HepG2 (cell line): ENCODE measurements around the gene TLCD3B. TPM values are rescaled to one million over a fixed set of nuclear protein-coding genes. Genes with fewer than 3 reads are reported as not detected.

Source experiments
- AGO2 ChIP-seq: fragments of 200-400 bp; formaldehyde crosslinking; optimal IDR thresholded peaks from 2 replicates; pipeline ENCODE3; 2017; ENCODE audit warnings: mild to moderate bottlenecking, low read depth, low read length, moderate library complexity
- BRF2 ChIP-seq: sonication (generic); formaldehyde crosslinking; IDR thresholded peaks from 2 replicates; pipeline ENCODE4 v1.8.1; 2022; ENCODE audit warnings: mild to moderate bottlenecking, missing genetic modification reagents
- CREBL2 ChIP-seq: sonication (generic); formaldehyde crosslinking; IDR thresholded peaks from 2 replicates; pipeline ENCODE4 v1.8.1; 2023; ENCODE audit warnings: missing genetic modification reagents, mild to moderate bottlenecking, borderline replicate concordance
- FOXA1 ChIP-seq, 2 experiments: fragments of 450-650 bp in 1 of 2; sonication (generic) in 1 of 2; formaldehyde crosslinking in 1 of 2; IDR thresholded peaks; 2 replicates each; pipeline versions ENCODE4 v1.4.0 to v1.6.1; 2016 to 2020; ENCODE audit warnings: missing genetic modification reagents in 1 of 2
- KAT2B ChIP-seq: fragments of 150-350 bp; IDR thresholded peaks from 2 replicates; pipeline ENCODE4 v1.6.1; 2014; ENCODE audit warnings: low read depth, low read length, borderline replicate concordance
- KLF11 ChIP-seq: IDR thresholded peaks from 2 replicates; pipeline ENCODE4 v1.6.1; 2016; ENCODE audit warnings: missing compliant biosample characterization
- MED8 ChIP-seq: sonication (generic); formaldehyde crosslinking; IDR thresholded peaks from 2 replicates; pipeline ENCODE4 v1.8.1; 2023; ENCODE audit warnings: mild to moderate bottlenecking, missing genetic modification reagents; ENCODE audit not compliant: insufficient replicate concordance
- MTA1 ChIP-seq: sonication (generic); formaldehyde crosslinking; IDR thresholded peaks from 2 replicates; pipeline ENCODE4 v1.4.0; 2020; ENCODE audit warnings: missing genetic modification reagents, mild to moderate bottlenecking, borderline replicate concordance
- NFKB2 ChIP-seq: sonication (generic); formaldehyde crosslinking; IDR thresholded peaks from 2 replicates; pipeline ENCODE4 v1.4.0; 2020; ENCODE audit warnings: missing genetic modification reagents, borderline replicate concordance
- PAF1 ChIP-seq: IDR thresholded peaks from 2 replicates; pipeline ENCODE4 v1.6.1; 2016; ENCODE audit warnings: missing genetic modification reagents, missing compliant biosample characterization
- RARG ChIP-seq: sonication (generic); formaldehyde crosslinking; IDR thresholded peaks from 2 replicates; pipeline ENCODE4 v1.4.0; 2020; ENCODE audit warnings: low read depth, mild to moderate bottlenecking, missing genetic modification reagents
- RXRA ChIP-seq: sonication (generic); formaldehyde crosslinking; IDR thresholded peaks from 2 replicates; pipeline ENCODE4 v1.5.1; 2020; ENCODE audit warnings: missing genetic modification reagents
- SNRNP70 ChIP-seq: fragments of 200-400 bp; formaldehyde crosslinking; IDR thresholded peaks from 2 replicates; pipeline ENCODE4 v1.6.1; 2017; ENCODE audit warnings: mild to moderate bottlenecking, low read depth, low read length, moderate library complexity
- ZFP82 ChIP-seq: sonication (generic); formaldehyde crosslinking; IDR thresholded peaks from 2 replicates; pipeline ENCODE4 v1.5.1; 2020; ENCODE audit warnings: mild to moderate bottlenecking, missing genetic modification reagents, borderline replicate concordance
- ZFYVE20 ChIP-seq: sonication (generic); formaldehyde crosslinking; IDR thresholded peaks from 2 replicates; pipeline ENCODE4 v1.8.0; 2023; ENCODE audit warnings: low read depth, mild to moderate bottlenecking, moderate library complexity, missing genetic modification reagents, borderline replicate concordance
- ZNF737 ChIP-seq: sonication (generic); formaldehyde crosslinking; IDR thresholded peaks from 2 replicates; pipeline ENCODE4 v1.5.0; 2020; ENCODE audit warnings: missing genetic modification reagents, mild to moderate bottlenecking, borderline replicate concordance
- ZSCAN9 ChIP-seq: IDR thresholded peaks from 2 replicates; pipeline ENCODE4 v1.6.1; 2016; ENCODE audit warnings: borderline replicate concordance
- polyA plus RNA-seq, 8 experiments: library from polyadenylated mRNA; depleted of rRNA in 3 of 8; stranded (reverse) in 7 of 8; unstranded in 1 of 8; fragments of >200 nt; fragmentation: Illumina TruSeq in 4 of 8; extraction: Trizol in 4 of 8; gene quantifications; 2 replicates each; pipeline versions ENCODE4 v1.2.1 to v1.2.3, GENCODE V29; 2011 to 2016; ENCODE audit warnings: low read depth in 4 of 8, missing spikeins in 1 of 8, mixed read lengths in 1 of 8; ENCODE audit not compliant: insufficient read depth in 1 of 8
- total RNA-seq, 5 experiments: library from RNA; depleted of rRNA; stranded (reverse); fragments of >200 nt; fragmentation: Illumina TruSeq; extraction: Trizol; gene quantifications; 2 replicates each; pipeline ENCODE4 v1.2.3, GENCODE V29; 2016; ENCODE audit warnings: low read depth in 1 of 5
- TF ChIP-seq, protein P1 (sequence below): sonication (generic); formaldehyde crosslinking; IDR thresholded peaks from 2 replicates; pipeline ENCODE4 v1.4.0; 2020; ENCODE audit warnings: missing genetic modification reagents
- TF ChIP-seq, protein P2 (sequence below): sonication (generic); formaldehyde crosslinking; conservative IDR thresholded peaks from 2 replicates; pipeline ENCODE4 v1.4.0; 2020; ENCODE audit warnings: mild to moderate bottlenecking, missing genetic modification reagents, moderate library complexity

TLCD3B gene
- total and polyA plus RNA-seq, 2 of the 13 experiments (the other 11 are each of a cell fraction or from before 2014, with no cell fraction given): not detected

DNA sequence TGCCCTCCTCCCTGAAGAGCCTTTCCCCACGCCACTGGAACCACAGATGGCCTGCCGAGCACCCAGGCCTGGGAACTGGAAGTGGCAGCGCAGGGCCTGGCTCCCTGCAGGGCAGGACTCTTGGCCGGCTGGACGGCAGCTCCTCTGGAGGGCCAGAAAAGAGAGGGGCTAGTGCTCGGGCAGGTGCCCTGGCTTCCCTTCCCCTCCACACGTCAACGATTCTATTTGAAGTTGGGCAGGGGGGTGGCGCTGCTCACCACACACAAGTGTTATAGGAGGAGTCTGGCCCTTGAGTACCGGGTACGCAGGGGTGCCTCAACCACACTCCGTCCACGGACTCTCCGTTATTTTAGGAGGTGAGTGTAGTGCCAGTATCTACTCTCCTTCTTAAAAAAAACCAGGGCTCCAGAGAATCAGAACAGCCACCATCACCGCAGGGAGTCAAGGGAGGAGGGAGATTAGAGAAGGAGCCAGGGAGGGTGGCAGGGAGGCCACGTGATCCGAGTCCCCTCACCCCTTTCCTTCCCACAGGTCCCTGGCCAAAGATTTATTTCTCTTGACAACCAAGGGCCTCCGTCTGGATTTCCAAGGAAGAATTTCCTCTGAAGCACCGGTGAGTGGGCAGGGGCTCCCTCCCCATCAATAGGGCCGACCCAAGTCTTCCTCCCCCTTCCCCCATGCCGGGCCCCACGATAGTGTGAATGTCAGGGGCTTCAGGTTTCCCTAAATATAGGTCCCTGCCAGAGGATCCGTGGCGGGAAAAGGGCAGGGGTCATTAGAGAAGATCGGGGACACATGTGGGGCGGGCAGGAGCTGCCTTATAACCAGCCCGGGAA, 33.0 kb upstream of the TLCD3B start (continued):
- TF ChIP-seq, protein P1, sequence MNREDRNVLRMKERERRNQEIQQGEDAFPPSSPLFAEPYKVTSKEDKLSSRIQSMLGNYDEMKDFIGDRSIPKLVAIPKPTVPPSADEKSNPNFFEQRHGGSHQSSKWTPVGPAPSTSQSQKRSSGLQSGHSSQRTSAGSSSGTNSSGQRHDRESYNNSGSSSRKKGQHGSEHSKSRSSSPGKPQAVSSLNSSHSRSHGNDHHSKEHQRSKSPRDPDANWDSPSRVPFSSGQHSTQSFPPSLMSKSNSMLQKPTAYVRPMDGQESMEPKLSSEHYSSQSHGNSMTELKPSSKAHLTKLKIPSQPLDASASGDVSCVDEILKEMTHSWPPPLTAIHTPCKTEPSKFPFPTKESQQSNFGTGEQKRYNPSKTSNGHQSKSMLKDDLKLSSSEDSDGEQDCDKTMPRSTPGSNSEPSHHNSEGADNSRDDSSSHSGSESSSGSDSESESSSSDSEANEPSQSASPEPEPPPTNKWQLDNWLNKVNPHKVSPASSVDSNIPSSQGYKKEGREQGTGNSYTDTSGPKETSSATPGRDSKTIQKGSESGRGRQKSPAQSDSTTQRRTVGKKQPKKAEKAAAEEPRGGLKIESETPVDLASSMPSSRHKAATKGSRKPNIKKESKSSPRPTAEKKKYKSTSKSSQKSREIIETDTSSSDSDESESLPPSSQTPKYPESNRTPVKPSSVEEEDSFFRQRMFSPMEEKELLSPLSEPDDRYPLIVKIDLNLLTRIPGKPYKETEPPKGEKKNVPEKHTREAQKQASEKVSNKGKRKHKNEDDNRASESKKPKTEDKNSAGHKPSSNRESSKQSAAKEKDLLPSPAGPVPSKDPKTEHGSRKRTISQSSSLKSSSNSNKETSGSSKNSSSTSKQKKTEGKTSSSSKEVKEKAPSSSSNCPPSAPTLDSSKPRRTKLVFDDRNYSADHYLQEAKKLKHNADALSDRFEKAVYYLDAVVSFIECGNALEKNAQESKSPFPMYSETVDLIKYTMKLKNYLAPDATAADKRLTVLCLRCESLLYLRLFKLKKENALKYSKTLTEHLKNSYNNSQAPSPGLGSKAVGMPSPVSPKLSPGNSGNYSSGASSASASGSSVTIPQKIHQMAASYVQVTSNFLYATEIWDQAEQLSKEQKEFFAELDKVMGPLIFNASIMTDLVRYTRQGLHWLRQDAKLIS (CRISPR knock-in tag): 0 out of 2 replicates have a peak, but pooled peaks have one; percentile 42
- no peak for TF ChIP-seq SNRNP70
- TF ChIP-seq CREBL2 (CRISPR knock-in tag): no peak
- TF ChIP-seq BRF2 (CRISPR knock-in tag): no peak
- no peak for TF ChIP-seq KAT2B
- TF ChIP-seq, protein P2, sequence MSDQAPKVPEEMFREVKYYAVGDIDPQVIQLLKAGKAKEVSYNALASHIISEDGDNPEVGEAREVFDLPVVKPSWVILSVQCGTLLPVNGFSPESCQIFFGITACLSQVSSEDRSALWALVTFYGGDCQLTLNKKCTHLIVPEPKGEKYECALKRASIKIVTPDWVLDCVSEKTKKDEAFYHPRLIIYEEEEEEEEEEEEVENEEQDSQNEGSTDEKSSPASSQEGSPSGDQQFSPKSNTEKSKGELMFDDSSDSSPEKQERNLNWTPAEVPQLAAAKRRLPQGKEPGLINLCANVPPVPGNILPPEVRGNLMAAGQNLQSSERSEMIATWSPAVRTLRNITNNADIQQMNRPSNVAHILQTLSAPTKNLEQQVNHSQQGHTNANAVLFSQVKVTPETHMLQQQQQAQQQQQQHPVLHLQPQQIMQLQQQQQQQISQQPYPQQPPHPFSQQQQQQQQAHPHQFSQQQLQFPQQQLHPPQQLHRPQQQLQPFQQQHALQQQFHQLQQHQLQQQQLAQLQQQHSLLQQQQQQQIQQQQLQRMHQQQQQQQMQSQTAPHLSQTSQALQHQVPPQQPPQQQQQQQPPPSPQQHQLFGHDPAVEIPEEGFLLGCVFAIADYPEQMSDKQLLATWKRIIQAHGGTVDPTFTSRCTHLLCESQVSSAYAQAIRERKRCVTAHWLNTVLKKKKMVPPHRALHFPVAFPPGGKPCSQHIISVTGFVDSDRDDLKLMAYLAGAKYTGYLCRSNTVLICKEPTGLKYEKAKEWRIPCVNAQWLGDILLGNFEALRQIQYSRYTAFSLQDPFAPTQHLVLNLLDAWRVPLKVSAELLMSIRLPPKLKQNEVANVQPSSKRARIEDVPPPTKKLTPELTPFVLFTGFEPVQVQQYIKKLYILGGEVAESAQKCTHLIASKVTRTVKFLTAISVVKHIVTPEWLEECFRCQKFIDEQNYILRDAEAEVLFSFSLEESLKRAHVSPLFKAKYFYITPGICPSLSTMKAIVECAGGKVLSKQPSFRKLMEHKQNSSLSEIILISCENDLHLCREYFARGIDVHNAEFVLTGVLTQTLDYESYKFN (CRISPR knock-in tag): 0 out of 2 replicates have a peak, but pooled peaks have one; percentile 23
- peak; percentile 76; the same call in 1 of the 2 replicates for TF ChIP-seq NFKB2 (CRISPR knock-in tag)
- peak; percentile 89; the same call in 1 of the 2 replicates for TF ChIP-seq ZFP82 (CRISPR knock-in tag)
- peak; percentile 71 for TF ChIP-seq ZSCAN9 (CRISPR knock-in tag)
- peak; percentile 78; the same call in 1 of the 2 replicates for TF ChIP-seq MTA1 (CRISPR knock-in tag)
- TF ChIP-seq MED8 (CRISPR knock-in tag): peak; percentile 31
- TF ChIP-seq KLF11 (CRISPR knock-in tag): 0 out of 2 replicates have a peak, but pooled peaks have one; percentile 43
- TF ChIP-seq PAF1: 0 out of 2 replicates have a peak, but pooled peaks have one; percentile 68
- TF ChIP-seq ZNF737: no peak
- peak; percentile 26; the same call in 1 of the 2 replicates for TF ChIP-seq RARG (CRISPR knock-in tag)
- peak; percentile 84; the same call in 1 of the 2 replicates for TF ChIP-seq ZFYVE20
- TF ChIP-seq RXRA (CRISPR knock-in tag): peak; percentile 57
- peak; percentile 94 for TF ChIP-seq AGO2
- TF ChIP-seq FOXA1 (IDR thresholded peaks at IDR 0.05): no peak
- TF ChIP-seq FOXA1 (CRISPR knock-in tag; IDR thresholded peaks at IDR 0.05): no peak; the same call in 1 of the 2 replicates
